ENCODE data around the gene FARS2.

DNA sequence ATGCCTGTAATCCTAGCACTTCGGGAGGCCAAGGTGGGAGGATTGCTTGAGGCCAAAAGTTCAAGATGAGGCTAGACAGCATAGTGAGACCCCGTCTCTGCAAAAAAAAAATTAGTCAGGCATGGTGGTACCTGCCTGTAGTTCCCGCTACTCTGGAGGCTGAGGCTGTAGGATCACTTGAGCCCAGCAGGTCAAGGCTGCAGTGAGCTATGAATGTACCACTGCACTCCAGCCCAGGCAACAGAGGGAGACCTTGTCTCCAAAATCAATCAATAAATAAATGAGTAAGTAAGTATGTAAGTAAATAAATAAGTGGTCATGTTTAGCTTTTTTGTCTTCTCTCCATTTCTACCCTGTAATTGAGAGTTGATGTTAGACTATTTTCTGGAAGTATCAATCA lies 336.8 kb downstream of the FARS2 start:
- TF ChIP-seq, protein P1, sequence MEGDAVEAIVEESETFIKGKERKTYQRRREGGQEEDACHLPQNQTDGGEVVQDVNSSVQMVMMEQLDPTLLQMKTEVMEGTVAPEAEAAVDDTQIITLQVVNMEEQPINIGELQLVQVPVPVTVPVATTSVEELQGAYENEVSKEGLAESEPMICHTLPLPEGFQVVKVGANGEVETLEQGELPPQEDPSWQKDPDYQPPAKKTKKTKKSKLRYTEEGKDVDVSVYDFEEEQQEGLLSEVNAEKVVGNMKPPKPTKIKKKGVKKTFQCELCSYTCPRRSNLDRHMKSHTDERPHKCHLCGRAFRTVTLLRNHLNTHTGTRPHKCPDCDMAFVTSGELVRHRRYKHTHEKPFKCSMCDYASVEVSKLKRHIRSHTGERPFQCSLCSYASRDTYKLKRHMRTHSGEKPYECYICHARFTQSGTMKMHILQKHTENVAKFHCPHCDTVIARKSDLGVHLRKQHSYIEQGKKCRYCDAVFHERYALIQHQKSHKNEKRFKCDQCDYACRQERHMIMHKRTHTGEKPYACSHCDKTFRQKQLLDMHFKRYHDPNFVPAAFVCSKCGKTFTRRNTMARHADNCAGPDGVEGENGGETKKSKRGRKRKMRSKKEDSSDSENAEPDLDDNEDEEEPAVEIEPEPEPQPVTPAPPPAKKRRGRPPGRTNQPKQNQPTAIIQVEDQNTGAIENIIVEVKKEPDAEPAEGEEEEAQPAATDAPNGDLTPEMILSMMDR (conservative IDR thresholded peaks at IDR 0.05; ENCODE audit: low read depth, low read length) = no peak
- TF ChIP-seq EZH2 (IDR thresholded peaks at IDR 0.05; ENCODE audit: borderline replicate concordance, low read depth, low read length, poor library complexity, severe bottlenecking) = no peak

All from A673 (cell line).